NCI-H1436 (cell line): ENCODE measurements around the gene MARCHF10.
A peak's percentile ranks its signal among the peaks of the same experiment; 100 is the strongest.

Source experiments
- DNase-seq: peaks from one replicate; lab custom pipeline; 2025; lab: John Stamatoyannopoulos, UW

The MARCHF10 gene

GRCh38 chr17:62656446-62656845 is 151.7 kb downstream of the MARCHF10 start:
- DNase-seq = no peak

GRCh38 chr17:62655656-62656055 is 152.5 kb downstream of the MARCHF10 start:
- no peak for DNase-seq

- DNase-seq = no peak
These were observed 154.0 kb downstream of the MARCHF10 start for GRCh38 chr17:62653826-62654761.

- peak; percentile 90 for DNase-seq
These were observed 154.9 kb downstream of the MARCHF10 start for GRCh38 chr17:62653002-62653825.

- DNase-seq = peak; percentile 24
These were observed 155.7 kb downstream of the MARCHF10 start for GRCh38 chr17:62652251-62653001.
